GM12865 (cell line): ENCODE data around the gene TANGO2.

Source experiments
- DNase-seq: peaks from one replicate; pipeline ENCODE4 v3.0.0; 2010; ENCODE audit warnings: low read depth
- H3K4me3 ChIP-seq: 2 replicates; pipeline ENCODE4 v1.5.1; 2011; ENCODE audit warnings: mild to moderate bottlenecking, low read depth, low read length, control low read depth
- TF ChIP-seq, protein P1 (sequence below): IDR thresholded peaks from 2 replicates; pipeline ENCODE4 v1.5.1; 2011; ENCODE audit warnings: low read length, control low read depth, low read depth, inconsistent platforms; ENCODE audit not compliant: insufficient read depth; ENCODE audit errors: missing control alignments

Gene TANGO2

DNA sequence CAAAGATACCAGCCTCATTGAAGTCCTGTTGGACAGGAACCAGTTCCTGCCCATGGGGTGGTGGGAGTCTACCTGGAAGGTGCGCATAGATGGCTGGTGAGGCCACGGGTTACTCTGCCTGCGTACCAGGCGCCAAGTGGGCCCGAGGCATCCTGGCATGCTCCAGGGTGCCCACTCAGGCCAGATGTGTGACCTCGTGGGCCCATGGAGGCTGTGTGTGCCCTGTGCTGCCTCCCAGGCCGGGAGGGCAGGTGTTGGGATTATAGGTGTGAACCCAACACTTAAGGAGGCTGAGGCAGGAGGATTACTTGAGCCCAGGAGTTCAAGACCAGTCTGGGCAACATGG, 23.1 kb downstream of the TANGO2 start:
- no peak for DNase-seq
- no peak overlapping the region for H3K4me3 ChIP-seq
- TF ChIP-seq, protein P1, sequence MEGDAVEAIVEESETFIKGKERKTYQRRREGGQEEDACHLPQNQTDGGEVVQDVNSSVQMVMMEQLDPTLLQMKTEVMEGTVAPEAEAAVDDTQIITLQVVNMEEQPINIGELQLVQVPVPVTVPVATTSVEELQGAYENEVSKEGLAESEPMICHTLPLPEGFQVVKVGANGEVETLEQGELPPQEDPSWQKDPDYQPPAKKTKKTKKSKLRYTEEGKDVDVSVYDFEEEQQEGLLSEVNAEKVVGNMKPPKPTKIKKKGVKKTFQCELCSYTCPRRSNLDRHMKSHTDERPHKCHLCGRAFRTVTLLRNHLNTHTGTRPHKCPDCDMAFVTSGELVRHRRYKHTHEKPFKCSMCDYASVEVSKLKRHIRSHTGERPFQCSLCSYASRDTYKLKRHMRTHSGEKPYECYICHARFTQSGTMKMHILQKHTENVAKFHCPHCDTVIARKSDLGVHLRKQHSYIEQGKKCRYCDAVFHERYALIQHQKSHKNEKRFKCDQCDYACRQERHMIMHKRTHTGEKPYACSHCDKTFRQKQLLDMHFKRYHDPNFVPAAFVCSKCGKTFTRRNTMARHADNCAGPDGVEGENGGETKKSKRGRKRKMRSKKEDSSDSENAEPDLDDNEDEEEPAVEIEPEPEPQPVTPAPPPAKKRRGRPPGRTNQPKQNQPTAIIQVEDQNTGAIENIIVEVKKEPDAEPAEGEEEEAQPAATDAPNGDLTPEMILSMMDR = no peak

GRCh38 chr22:20044495-20045151, 23.7 kb downstream of the TANGO2 start:
- H3K4me3 ChIP-seq = no peak overlapping the region
- no peak for DNase-seq
- TF ChIP-seq, protein P1 = no peak

- H3K4me3 ChIP-seq = no peak overlapping the region
- DNase-seq = no peak
- TF ChIP-seq, protein P1 = no peak
Observed at GRCh38 chr22:20046730-20047129, 25.8 kb downstream of the TANGO2 start.

GRCh38 chr22:20051927-20052308, 31.0 kb downstream of the TANGO2 start:
- H3K4me3 ChIP-seq = no peak overlapping the region
- DNase-seq = no peak
- TF ChIP-seq, protein P1 = no peak

DNA sequence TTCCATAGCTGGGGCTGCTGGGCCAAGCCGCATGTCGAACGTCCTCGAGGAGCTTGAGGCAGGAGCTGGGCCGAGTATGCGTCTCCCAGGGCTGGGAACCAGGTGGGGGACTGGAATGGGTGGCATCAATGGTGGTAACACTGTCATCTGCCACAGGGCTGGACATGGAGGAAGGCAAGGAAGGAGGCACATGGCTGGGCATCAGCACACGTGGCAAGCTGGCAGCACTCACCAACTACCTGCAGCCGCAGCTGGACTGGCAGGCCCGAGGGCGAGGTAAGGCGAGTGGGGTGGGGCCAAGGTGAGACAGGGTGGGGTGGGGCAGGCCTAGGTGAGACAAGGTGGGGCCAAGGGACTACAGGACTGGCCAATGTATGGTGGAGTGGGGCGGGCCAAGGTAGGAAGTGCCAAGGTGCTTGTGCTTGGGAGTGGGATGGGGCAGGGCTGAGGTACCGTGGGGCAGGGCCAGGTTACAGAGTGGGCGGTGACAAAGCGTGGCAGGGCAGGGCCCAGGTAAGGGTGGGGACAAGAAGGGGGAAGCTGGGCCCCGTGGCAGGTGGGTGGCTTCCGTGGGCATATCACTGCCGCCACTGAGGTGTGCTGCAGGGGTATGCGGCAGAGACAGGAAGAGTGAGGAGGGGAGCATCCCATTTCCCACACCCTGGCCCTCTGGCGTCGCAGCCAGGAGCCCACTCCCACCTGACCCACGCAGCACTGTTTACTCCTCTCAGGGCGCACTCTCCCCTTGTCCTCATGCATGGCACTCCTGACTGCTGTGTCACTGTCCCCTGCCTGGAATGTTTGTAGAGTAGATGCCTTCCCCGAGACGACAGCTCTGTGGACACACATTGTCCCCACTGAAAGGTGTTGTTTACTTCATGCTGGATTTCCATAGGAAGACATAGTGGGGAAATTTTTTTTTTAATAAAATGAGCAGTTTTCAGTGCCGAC, 31.7 kb downstream of the TANGO2 start:
- TF ChIP-seq, protein P1 = no peak
- no peak overlapping the region for H3K4me3 ChIP-seq
- no peak for DNase-seq

GRCh38 chr22:20053407-20054033, 32.6 kb downstream of the TANGO2 start:
- DNase-seq = no peak
- H3K4me3 ChIP-seq = no peak overlapping the region
- TF ChIP-seq, protein P1 = no peak
